ENCODE measurements around the gene MYO3B.

DNA sequence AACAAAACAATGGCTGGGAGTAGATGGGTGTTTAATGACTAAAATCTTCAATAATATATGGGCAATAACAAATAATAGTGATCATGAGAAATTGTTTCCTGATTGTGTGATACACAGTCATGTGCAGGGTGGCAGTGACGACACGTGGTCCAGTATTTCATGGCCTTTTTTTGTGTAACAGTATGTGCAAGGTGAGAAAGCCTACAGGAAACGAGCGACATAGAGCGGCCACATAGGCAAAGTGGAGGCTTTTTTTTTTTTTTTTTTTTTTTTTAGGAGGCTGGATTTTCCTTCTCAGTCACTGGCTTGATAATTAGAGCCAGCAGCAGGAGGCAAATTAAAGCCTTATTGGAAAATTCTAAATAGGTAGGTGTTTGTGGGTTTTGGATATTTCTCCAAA lies 123.7 kb downstream of the MYO3B start:
- TF ChIP-seq, protein P1, sequence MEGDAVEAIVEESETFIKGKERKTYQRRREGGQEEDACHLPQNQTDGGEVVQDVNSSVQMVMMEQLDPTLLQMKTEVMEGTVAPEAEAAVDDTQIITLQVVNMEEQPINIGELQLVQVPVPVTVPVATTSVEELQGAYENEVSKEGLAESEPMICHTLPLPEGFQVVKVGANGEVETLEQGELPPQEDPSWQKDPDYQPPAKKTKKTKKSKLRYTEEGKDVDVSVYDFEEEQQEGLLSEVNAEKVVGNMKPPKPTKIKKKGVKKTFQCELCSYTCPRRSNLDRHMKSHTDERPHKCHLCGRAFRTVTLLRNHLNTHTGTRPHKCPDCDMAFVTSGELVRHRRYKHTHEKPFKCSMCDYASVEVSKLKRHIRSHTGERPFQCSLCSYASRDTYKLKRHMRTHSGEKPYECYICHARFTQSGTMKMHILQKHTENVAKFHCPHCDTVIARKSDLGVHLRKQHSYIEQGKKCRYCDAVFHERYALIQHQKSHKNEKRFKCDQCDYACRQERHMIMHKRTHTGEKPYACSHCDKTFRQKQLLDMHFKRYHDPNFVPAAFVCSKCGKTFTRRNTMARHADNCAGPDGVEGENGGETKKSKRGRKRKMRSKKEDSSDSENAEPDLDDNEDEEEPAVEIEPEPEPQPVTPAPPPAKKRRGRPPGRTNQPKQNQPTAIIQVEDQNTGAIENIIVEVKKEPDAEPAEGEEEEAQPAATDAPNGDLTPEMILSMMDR (IDR thresholded peaks at IDR 0.05; ENCODE audit: insufficient read depth, low read length, poor library complexity, severe bottlenecking), result no peak
- TF ChIP-seq EZH2phosphoT487 (conservative IDR thresholded peaks at IDR 0.05; ENCODE audit: low read length), result no peak

All from SU-DHL-6 (cell line).